ENCODE results near the gene TMEM179.

Gene TMEM179

DNA sequence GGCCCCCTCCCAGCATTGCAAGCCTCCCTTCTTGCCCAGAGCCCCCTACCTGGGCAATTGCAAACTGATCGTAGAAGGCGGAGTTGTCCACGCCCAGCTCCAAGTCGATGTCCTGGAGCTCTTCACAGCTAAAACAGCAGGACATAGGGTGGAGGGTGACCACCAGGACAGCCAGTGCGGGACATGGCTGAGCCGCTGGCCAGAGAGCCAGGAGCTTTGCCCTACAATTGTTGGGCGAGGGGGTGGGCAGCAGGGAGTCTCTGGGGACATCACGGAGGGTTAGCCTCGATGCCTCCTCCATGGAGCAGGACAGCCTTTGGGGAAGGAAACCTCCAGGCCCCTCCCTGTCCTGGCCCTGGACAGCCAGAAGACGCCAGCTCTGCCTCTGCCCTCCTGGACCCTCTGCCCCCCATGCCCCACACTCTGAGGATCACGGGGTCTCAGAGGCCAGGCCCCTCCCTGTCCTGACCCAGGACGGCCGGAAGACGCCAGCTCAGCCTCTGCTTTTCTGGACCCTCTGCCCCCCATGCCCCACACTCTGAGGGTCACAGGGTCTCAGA is 9.4 kb downstream of the TMEM179 start:
- Histone ChIP-seq H3K27ac (ENCODE audit: insufficient read depth in 1 of 2, low read depth in 1 of 2, low read length in 2 of 2, poor library complexity in 1 of 2, severe bottlenecking in 2 of 2) (no peak overlapping the region), H3K4me3 (ENCODE audit: control insufficient read depth in 1 of 7, extremely low read depth in 1 of 7, insufficient read depth in 4 of 7, low read depth in 2 of 7, low read length in 6 of 7) (no peak overlapping the region), H3K9me3 (ENCODE audit: control extremely low read depth in 1 of 5, control insufficient read depth in 4 of 5, insufficient read depth in 2 of 5, low read depth in 1 of 5, low read length in 4 of 5) (no peaks in the 10 kb centered on the region), H3K36me3 (ENCODE audit: control insufficient read depth in 4 of 4, insufficient read depth in 4 of 4, low read length in 3 of 4) (no peaks in the 10 kb centered on the region), H3K4me1 (ENCODE audit: control extremely low read depth in 1 of 4, control insufficient read depth in 4 of 4, insufficient read depth in 4 of 4, low read length in 3 of 4) (no peaks in the 10 kb centered on the region), H3K27me3 (replicated peaks in 2 of 5; ENCODE audit: control insufficient read depth in 4 of 5, insufficient read depth in 5 of 5, low read length in 4 of 5) (peaks cover 0 to 20% (median 2%) of the 10 kb centered on the region in 5 experiments)
- DNase-seq: no peak
- 89% methylated on average over 8 of the region's 14 CpGs for WGBS (ENCODE audit: insufficient coverage)
- POLR2A ChIA-PET: no interaction called here
- CTCF ChIA-PET: no interaction called here

DNA sequence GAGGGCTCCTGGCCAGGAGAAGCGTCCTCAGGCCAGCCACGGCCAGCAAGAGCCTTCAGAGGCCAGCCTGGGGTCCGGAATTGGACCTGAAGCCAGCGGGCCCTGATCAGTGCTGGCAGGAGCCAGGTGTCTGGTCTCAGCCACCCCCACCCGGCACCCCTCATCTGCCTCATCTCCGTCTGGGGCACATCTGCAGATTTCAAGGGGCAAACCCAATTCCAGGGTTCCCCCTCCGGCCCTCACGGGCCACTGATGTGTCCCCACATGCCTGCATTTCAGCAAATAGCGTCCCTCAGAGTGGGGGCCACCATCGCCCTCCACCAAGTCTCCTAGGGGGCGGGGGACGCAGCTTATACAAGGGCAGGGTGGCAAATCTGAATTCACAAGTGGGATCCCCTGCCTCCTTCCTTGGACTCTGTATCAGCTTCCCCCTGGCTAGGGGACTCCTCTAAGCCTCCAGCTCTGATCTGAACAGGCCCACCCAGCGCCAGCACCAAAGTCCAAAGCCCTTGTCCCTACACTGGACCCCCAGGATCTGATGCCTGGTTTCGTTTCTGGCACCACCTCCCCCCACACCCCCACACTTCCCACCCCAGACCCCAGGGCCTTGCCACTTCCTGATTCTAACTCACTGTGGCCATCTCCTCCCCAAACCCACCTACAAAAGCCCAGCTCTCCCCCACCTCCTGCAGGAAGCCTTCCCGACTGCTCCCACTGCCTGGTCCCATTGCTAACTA is 10.1 kb downstream of the TMEM179 start:
- Histone ChIP-seq H3K4me1 (ENCODE audit: control extremely low read depth in 1 of 4, control insufficient read depth in 4 of 4, insufficient read depth in 4 of 4, low read length in 3 of 4) (no peaks in the 10 kb centered on the region), H3K27ac (ENCODE audit: insufficient read depth in 1 of 2, low read depth in 1 of 2, low read length in 2 of 2, poor library complexity in 1 of 2, severe bottlenecking in 2 of 2) (no peak overlapping the region), H3K9me3 (ENCODE audit: control extremely low read depth in 1 of 5, control insufficient read depth in 4 of 5, insufficient read depth in 2 of 5, low read depth in 1 of 5, low read length in 4 of 5) (no peaks in the 10 kb centered on the region), H3K36me3 (ENCODE audit: control insufficient read depth in 4 of 4, insufficient read depth in 4 of 4, low read length in 3 of 4) (no peaks in the 10 kb centered on the region), H3K27me3 (replicated peaks in 2 of 5; ENCODE audit: control insufficient read depth in 4 of 5, insufficient read depth in 5 of 5, low read length in 4 of 5) (peaks cover 0 to 17% (median 2%) of the 10 kb centered on the region in 5 experiments), H3K4me3 (ENCODE audit: control insufficient read depth in 1 of 7, extremely low read depth in 1 of 7, insufficient read depth in 4 of 7, low read depth in 2 of 7, low read length in 6 of 7) (no peak overlapping the region)
- DNase-seq: no peak
- 91% methylated on average over 10 of the region's 15 CpGs for WGBS (ENCODE audit: insufficient coverage)
- ChIA-PET CTCF (no interaction called here), POLR2A (no interaction called here)

DNA sequence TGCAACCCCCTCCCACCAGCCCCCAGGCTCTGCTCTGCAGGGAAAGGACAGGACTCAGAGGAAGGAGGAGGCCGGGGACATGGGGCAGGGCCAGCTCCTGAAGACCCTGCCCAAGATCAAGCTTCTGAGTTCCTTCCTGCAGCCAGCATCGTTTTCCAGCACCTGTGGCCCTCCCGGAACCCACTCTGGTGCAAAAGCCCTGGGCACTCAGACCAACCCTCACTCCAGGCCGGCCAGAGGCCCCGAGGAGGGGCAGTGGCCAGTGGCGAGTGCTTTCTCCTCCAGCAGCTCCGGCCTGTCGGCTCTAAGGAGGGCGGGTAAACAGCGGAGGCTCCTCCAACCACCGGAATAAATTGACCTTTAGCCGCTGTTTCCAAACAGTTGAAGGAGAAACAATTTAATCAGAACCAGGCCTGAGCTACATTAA is 10.8 kb downstream of the TMEM179 start:
- Histone ChIP-seq H3K27ac (ENCODE audit: insufficient read depth in 1 of 2, low read depth in 1 of 2, low read length in 2 of 2, poor library complexity in 1 of 2, severe bottlenecking in 2 of 2) (no peak overlapping the region), H3K36me3 (ENCODE audit: control insufficient read depth in 4 of 4, insufficient read depth in 4 of 4, low read length in 3 of 4) (no peaks in the 10 kb centered on the region), H3K9me3 (ENCODE audit: control extremely low read depth in 1 of 5, control insufficient read depth in 4 of 5, insufficient read depth in 2 of 5, low read depth in 1 of 5, low read length in 4 of 5) (no peaks in the 10 kb centered on the region), H3K27me3 (replicated peaks in 2 of 5; ENCODE audit: control insufficient read depth in 4 of 5, insufficient read depth in 5 of 5, low read length in 4 of 5) (peaks cover 0 to 16% (median 2%) of the 10 kb centered on the region in 5 experiments), H3K4me3 (ENCODE audit: control insufficient read depth in 1 of 7, extremely low read depth in 1 of 7, insufficient read depth in 4 of 7, low read depth in 2 of 7, low read length in 6 of 7) (no peak overlapping the region), H3K4me1 (ENCODE audit: control extremely low read depth in 1 of 4, control insufficient read depth in 4 of 4, insufficient read depth in 4 of 4, low read length in 3 of 4) (no peaks in the 10 kb centered on the region)
- POLR2A ChIA-PET: no interaction called here
- CTCF ChIA-PET: interaction anchor here (1.0 kb wide), 1 partner anchor 18 kb away, joined by 3 read pairs; no protein-coding TSS in a partner anchor
- no peak for DNase-seq
- 86% methylated on average over 11 of the region's 12 CpGs for WGBS (ENCODE audit: insufficient coverage)

DNA sequence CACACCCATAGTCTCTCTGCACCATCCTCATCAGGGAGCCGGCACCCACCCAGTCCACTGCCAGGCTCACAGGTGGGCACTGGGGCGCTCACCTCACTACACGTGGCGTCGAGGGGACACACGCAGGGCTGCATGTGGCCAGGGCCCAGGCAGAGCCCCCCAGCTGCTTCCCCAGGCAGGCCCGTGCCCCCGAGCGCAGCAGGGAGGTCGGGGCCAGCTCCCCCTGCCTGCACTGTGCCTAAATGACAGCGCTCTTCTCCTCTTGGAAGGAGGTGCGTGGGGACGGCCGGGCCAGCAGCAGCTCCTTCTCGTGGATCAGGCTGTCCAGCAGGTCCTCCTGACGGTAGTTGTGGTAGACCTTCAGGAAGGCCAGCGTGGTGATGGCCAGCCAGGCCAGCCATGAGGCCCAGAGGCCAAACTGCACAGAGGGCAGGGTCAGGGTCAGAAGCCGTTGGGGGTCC is 11.3 kb downstream of the TMEM179 start:
- DNase-seq: no peak
- ChIA-PET POLR2A (no interaction called here), CTCF (interaction anchor here (1.0 kb wide), 1 partner anchor 18 kb away, joined by 3 read pairs; no protein-coding TSS in a partner anchor)
- Histone ChIP-seq H3K9me3 (ENCODE audit: control extremely low read depth in 1 of 5, control insufficient read depth in 4 of 5, insufficient read depth in 2 of 5, low read depth in 1 of 5, low read length in 4 of 5) (no peaks in the 10 kb centered on the region), H3K36me3 (ENCODE audit: control insufficient read depth in 4 of 4, insufficient read depth in 4 of 4, low read length in 3 of 4) (no peaks in the 10 kb centered on the region), H3K27ac (ENCODE audit: insufficient read depth in 1 of 2, low read depth in 1 of 2, low read length in 2 of 2, poor library complexity in 1 of 2, severe bottlenecking in 2 of 2) (no peak overlapping the region), H3K27me3 (replicated peaks in 2 of 5; ENCODE audit: control insufficient read depth in 4 of 5, insufficient read depth in 5 of 5, low read length in 4 of 5) (peaks cover 0 to 12% (median 2%) of the 10 kb centered on the region in 5 experiments), H3K4me3 (ENCODE audit: control insufficient read depth in 1 of 7, extremely low read depth in 1 of 7, insufficient read depth in 4 of 7, low read depth in 2 of 7, low read length in 6 of 7) (no peak overlapping the region), H3K4me1 (ENCODE audit: control extremely low read depth in 1 of 4, control insufficient read depth in 4 of 4, insufficient read depth in 4 of 4, low read length in 3 of 4) (no peaks in the 10 kb centered on the region)
- 83% methylated on average over 16 of the region's 18 CpGs for WGBS (ENCODE audit: insufficient coverage)

DNA sequence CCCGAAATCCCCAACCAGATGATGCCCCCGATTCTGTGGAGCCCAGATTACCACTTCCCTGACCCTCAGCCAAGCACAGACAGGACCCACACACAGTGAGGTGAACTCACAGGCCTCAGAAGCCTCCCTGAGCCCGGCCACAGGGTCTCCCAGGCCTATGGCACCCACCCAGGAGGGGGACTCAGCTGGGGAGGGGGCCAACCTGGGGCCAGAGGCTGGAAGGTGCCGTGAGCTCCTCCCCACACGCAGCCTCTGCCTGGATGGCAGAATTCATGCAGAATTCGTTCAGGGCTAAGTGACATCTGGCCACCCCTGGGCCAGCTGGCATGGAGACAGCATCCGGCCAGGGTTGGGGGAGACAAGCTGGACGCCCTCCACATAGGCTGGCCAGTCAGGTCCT is 11.8 kb downstream of the TMEM179 start:
- peaks cover 0 to 16% (median 2%) of the 10 kb centered on the region in 5 experiments for H3K27me3 ChIP-seq (replicated peaks in 2 of 5; ENCODE audit: control insufficient read depth in 4 of 5, insufficient read depth in 5 of 5, low read length in 4 of 5)
- WGBS (ENCODE audit: insufficient coverage): 79% methylated on average over 8 of the region's 8 CpGs
- no peak for DNase-seq
- ChIA-PET POLR2A (no interaction called here), CTCF (interaction anchor here (1.0 kb wide), 1 partner anchor 19 kb away, joined by 3 read pairs; no protein-coding TSS in a partner anchor)
- H3K4me1 ChIP-seq (ENCODE audit: control extremely low read depth in 1 of 4, control insufficient read depth in 4 of 4, insufficient read depth in 4 of 4, low read length in 3 of 4): no peaks in the 10 kb centered on the region
- no peaks in the 10 kb centered on the region for H3K36me3 ChIP-seq (ENCODE audit: control insufficient read depth in 4 of 4, insufficient read depth in 4 of 4, low read length in 3 of 4)
- H3K4me3 ChIP-seq (ENCODE audit: control insufficient read depth in 1 of 7, extremely low read depth in 1 of 7, insufficient read depth in 4 of 7, low read depth in 2 of 7, low read length in 6 of 7): no peak overlapping the region
- H3K9me3 ChIP-seq (ENCODE audit: control extremely low read depth in 1 of 5, control insufficient read depth in 4 of 5, insufficient read depth in 2 of 5, low read depth in 1 of 5, low read length in 4 of 5): no peaks in the 10 kb centered on the region
- no peak overlapping the region for H3K27ac ChIP-seq (ENCODE audit: insufficient read depth in 1 of 2, low read depth in 1 of 2, low read length in 2 of 2, poor library complexity in 1 of 2, severe bottlenecking in 2 of 2)

DNA sequence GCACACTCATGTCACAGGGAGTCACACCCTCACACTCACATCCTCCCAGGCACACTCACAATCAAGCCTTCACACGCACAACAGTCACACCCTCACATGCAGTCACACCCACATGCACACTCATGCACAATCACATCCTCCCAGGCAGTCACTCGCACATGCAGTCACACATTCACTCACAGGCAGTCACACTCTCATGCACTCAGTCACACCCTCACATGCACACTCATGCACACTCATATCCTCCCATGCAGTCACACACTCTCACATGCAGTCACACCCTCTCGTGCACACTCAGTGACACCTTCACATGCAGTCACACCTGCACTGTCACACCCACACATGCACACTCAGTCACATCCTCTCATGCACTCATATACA is 12.3 kb downstream of the TMEM179 start:
- CTCF ChIA-PET: no interaction called here
- no peak overlapping the region for H3K27ac ChIP-seq (ENCODE audit: insufficient read depth in 1 of 2, low read depth in 1 of 2, low read length in 2 of 2, poor library complexity in 1 of 2, severe bottlenecking in 2 of 2)
- peaks cover 0 to 17% (median 2%) of the 10 kb centered on the region in 5 experiments for H3K27me3 ChIP-seq (replicated peaks in 2 of 5; ENCODE audit: control insufficient read depth in 4 of 5, insufficient read depth in 5 of 5, low read length in 4 of 5)
- POLR2A ChIA-PET: no interaction called here
- DNase-seq: no peak
- no peak overlapping the region for H3K4me3 ChIP-seq (ENCODE audit: control insufficient read depth in 1 of 7, extremely low read depth in 1 of 7, insufficient read depth in 4 of 7, low read depth in 2 of 7, low read length in 6 of 7)
- H3K4me1 ChIP-seq (ENCODE audit: control extremely low read depth in 1 of 4, control insufficient read depth in 4 of 4, insufficient read depth in 4 of 4, low read length in 3 of 4): no peaks in the 10 kb centered on the region
- no peaks in the 10 kb centered on the region for H3K9me3 ChIP-seq (ENCODE audit: control extremely low read depth in 1 of 5, control insufficient read depth in 4 of 5, insufficient read depth in 2 of 5, low read depth in 1 of 5, low read length in 4 of 5)
- 62% methylated on average over 3 of the region's 3 CpGs for WGBS (ENCODE audit: insufficient coverage)
- H3K36me3 ChIP-seq (ENCODE audit: control insufficient read depth in 4 of 4, insufficient read depth in 4 of 4, low read length in 3 of 4): no peaks in the 10 kb centered on the region

DNA sequence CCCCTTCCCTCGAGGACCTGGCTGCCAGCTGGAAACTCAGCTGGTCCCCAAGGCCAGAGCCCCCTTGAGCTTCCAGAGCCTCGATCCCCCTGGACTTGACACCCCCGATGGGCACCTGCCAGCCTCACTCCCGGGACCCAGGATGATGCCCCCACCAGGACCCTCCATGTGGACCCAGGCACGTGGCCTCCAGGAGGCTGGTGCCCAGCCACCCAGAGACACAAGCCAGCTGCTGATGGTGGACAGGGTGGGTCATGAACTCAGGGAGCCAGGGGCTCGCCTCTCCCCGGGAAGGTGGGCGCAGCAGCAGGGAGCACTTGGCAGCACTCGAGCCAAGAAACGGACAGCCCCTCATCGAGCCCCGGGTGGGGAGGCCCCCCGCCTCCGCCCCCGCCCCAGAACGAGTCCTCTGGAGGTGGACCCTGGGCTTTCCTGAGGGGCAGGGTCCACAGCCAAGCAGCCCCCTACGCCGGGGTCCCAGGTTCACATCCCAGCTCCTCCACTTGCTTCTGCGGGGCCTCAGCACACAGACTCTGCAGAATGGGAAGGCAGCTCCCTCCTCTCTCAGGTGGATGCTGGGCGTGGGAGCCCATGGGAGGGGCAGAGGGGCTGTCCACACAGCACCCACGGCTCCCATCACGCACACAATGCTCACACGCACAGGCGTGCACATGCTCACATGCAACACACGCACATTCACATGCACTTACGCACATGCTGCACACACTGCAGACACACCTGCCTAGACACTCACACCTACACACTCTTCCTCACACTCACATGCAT is 12.9 kb downstream of the TMEM179 start:
- Histone ChIP-seq H3K4me1 (ENCODE audit: control extremely low read depth in 1 of 4, control insufficient read depth in 4 of 4, insufficient read depth in 4 of 4, low read length in 3 of 4) (no peaks in the 10 kb centered on the region), H3K27me3 (replicated peaks in 2 of 5; ENCODE audit: control insufficient read depth in 4 of 5, insufficient read depth in 5 of 5, low read length in 4 of 5) (peaks cover 0 to 21% (median 3%) of the 10 kb centered on the region in 5 experiments), H3K36me3 (ENCODE audit: control insufficient read depth in 4 of 4, insufficient read depth in 4 of 4, low read length in 3 of 4) (no peaks in the 10 kb centered on the region), H3K9me3 (ENCODE audit: control extremely low read depth in 1 of 5, control insufficient read depth in 4 of 5, insufficient read depth in 2 of 5, low read depth in 1 of 5, low read length in 4 of 5) (no peaks in the 10 kb centered on the region), H3K4me3 (ENCODE audit: control insufficient read depth in 1 of 7, extremely low read depth in 1 of 7, insufficient read depth in 4 of 7, low read depth in 2 of 7, low read length in 6 of 7) (no peak overlapping the region), H3K27ac (ENCODE audit: insufficient read depth in 1 of 2, low read depth in 1 of 2, low read length in 2 of 2, poor library complexity in 1 of 2, severe bottlenecking in 2 of 2) (no peak overlapping the region)
- CTCF ChIA-PET: no interaction called here
- WGBS (ENCODE audit: insufficient coverage): 82% methylated on average over 25 of the region's 26 CpGs
- POLR2A ChIA-PET: no interaction called here
- no peak for DNase-seq
